GM23338 (cell line): ENCODE data around the gene TRAPPC10.

ENCODE experiments used
- CREB1 ChIP-seq: fragments of 250-450 bp; sonication (Bioruptor Pico); IDR thresholded peaks from 2 replicates; pipeline ENCODE4 v1.5.0; 2020; ENCODE audit warnings: low read depth, mild to moderate bottlenecking, moderate library complexity
- EZH2 ChIP-seq: fragments of 200-600 bp; sonication (generic); IDR thresholded peaks from one replicate; pipeline ENCODE4 v1.8.0; 2017; ENCODE audit warnings: antibody characterized with exemption, mild to moderate bottlenecking, low read depth; ENCODE audit not compliant: unreplicated experiment
- EZH2phosphoT487 ChIP-seq: fragments of 200-600 bp; sonication (generic); IDR thresholded peaks from one replicate; pipeline ENCODE4 v1.8.1; 2018; ENCODE audit warnings: antibody characterized with exemption; ENCODE audit not compliant: unreplicated experiment
- JUNB ChIP-seq: IDR thresholded peaks from one replicate; pipeline ENCODE4 v1.6.1; 2016; ENCODE audit warnings: antibody characterized with exemption; ENCODE audit not compliant: unreplicated experiment
- NANOG ChIP-seq: IDR thresholded peaks from 2 replicates; pipeline ENCODE4 v1.6.1; 2016; ENCODE audit warnings: antibody characterized with exemption, borderline replicate concordance
- POLR2AphosphoS5 ChIP-seq: IDR thresholded peaks from 2 replicates; pipeline ENCODE4 v1.6.1; 2016; ENCODE audit warnings: antibody characterized with exemption, low read depth
- STAT1 ChIP-seq: IDR thresholded peaks from one replicate; pipeline ENCODE4 v1.6.1; 2016; ENCODE audit warnings: antibody characterized with exemption; ENCODE audit not compliant: unreplicated experiment
- ZNF114 ChIP-seq: fragments of 250-450 bp; sonication (Bioruptor Pico); IDR thresholded peaks from 2 replicates; pipeline ENCODE4 v1.5.0; 2020; ENCODE audit warnings: mild to moderate bottlenecking, moderate library complexity
- ZNF331 ChIP-seq: fragments of 250-450 bp; sonication (Bioruptor Pico); IDR thresholded peaks from 2 replicates; pipeline ENCODE4 v1.5.0; 2020; ENCODE audit warnings: low read depth, mild to moderate bottlenecking, moderate library complexity
- ZNF462 ChIP-seq: fragments of 250-450 bp; sonication (Bioruptor Pico); IDR thresholded peaks from 2 replicates; pipeline ENCODE4 v1.5.0; 2020; ENCODE audit warnings: mild to moderate bottlenecking, moderate library complexity
- TF ChIP-seq, protein P1 (sequence below), 2 experiments: fragments of 200-600 bp in 1 of 2; sonication (generic) in 1 of 2; conservative IDR thresholded peaks; 2 replicates each; pipeline versions ENCODE4 v1.5.1 to v1.6.1; 2016 to 2017; ENCODE audit warnings: antibody characterized with exemption in 2 of 2, low read depth in 2 of 2, mild to moderate bottlenecking in 2 of 2, moderate library complexity in 1 of 2
- TF ChIP-seq, protein P2 (sequence below): IDR thresholded peaks from one replicate; pipeline ENCODE4 v1.6.1; 2018; ENCODE audit warnings: antibody characterized with exemption; ENCODE audit not compliant: unreplicated experiment
- TF ChIP-seq, protein P3 (sequence below): IDR thresholded peaks from 2 replicates; pipeline ENCODE4 v1.6.1; 2016; ENCODE audit warnings: antibody characterized with exemption

DNA sequence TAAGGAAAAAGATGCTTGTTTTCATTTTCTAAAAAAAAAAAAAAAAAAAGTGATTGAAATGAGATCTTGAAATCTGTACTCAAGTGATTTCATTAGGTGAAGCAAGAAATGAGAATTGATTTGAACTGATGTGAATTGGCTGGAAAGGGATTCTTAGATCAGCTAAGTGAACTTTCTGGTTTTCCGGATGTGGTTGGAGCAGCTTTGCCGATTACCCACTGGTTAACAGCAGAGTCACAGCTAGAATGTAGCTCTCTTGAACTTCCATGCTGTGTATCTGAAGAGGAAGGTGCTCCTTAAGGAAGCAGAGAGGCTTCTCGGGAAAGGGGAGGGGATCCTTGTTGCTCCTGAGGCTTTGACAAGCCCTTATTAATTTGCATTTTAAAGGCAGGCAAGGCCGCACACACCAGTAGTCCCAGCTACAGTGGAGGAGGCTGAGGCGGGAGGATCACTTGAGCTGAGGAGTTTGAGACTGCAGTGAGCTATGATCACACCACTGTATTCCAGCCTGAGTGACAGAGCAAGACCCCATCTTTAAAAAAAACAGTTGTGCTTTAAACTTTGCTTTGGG is 66.4 kb downstream of the TRAPPC10 start:
- TF ChIP-seq, protein P1, sequence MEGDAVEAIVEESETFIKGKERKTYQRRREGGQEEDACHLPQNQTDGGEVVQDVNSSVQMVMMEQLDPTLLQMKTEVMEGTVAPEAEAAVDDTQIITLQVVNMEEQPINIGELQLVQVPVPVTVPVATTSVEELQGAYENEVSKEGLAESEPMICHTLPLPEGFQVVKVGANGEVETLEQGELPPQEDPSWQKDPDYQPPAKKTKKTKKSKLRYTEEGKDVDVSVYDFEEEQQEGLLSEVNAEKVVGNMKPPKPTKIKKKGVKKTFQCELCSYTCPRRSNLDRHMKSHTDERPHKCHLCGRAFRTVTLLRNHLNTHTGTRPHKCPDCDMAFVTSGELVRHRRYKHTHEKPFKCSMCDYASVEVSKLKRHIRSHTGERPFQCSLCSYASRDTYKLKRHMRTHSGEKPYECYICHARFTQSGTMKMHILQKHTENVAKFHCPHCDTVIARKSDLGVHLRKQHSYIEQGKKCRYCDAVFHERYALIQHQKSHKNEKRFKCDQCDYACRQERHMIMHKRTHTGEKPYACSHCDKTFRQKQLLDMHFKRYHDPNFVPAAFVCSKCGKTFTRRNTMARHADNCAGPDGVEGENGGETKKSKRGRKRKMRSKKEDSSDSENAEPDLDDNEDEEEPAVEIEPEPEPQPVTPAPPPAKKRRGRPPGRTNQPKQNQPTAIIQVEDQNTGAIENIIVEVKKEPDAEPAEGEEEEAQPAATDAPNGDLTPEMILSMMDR (conservative IDR thresholded peaks at IDR 0.05; ENCODE audit: low read depth in 2 of 2): no peak
- TF ChIP-seq NANOG (no peak), EZH2phosphoT487 (no peak), EZH2 (no peak), JUNB (no peak), POLR2AphosphoS5 (no peak), CREB1 (CRISPR knock-in tag) (no peak), ZNF114 (no peak), ZNF331 (CRISPR knock-in tag) (no peak), ZNF462 (CRISPR knock-in tag) (no peak), STAT1 (no peak)
- TF ChIP-seq, protein P2, sequence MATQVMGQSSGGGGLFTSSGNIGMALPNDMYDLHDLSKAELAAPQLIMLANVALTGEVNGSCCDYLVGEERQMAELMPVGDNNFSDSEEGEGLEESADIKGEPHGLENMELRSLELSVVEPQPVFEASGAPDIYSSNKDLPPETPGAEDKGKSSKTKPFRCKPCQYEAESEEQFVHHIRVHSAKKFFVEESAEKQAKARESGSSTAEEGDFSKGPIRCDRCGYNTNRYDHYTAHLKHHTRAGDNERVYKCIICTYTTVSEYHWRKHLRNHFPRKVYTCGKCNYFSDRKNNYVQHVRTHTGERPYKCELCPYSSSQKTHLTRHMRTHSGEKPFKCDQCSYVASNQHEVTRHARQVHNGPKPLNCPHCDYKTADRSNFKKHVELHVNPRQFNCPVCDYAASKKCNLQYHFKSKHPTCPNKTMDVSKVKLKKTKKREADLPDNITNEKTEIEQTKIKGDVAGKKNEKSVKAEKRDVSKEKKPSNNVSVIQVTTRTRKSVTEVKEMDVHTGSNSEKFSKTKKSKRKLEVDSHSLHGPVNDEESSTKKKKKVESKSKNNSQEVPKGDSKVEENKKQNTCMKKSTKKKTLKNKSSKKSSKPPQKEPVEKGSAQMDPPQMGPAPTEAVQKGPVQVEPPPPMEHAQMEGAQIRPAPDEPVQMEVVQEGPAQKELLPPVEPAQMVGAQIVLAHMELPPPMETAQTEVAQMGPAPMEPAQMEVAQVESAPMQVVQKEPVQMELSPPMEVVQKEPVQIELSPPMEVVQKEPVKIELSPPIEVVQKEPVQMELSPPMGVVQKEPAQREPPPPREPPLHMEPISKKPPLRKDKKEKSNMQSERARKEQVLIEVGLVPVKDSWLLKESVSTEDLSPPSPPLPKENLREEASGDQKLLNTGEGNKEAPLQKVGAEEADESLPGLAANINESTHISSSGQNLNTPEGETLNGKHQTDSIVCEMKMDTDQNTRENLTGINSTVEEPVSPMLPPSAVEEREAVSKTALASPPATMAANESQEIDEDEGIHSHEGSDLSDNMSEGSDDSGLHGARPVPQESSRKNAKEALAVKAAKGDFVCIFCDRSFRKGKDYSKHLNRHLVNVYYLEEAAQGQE: no peak
- TF ChIP-seq, protein P3, sequence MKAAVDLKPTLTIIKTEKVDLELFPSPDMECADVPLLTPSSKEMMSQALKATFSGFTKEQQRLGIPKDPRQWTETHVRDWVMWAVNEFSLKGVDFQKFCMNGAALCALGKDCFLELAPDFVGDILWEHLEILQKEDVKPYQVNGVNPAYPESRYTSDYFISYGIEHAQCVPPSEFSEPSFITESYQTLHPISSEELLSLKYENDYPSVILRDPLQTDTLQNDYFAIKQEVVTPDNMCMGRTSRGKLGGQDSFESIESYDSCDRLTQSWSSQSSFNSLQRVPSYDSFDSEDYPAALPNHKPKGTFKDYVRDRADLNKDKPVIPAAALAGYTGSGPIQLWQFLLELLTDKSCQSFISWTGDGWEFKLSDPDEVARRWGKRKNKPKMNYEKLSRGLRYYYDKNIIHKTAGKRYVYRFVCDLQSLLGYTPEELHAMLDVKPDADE: no peak
